SIG-M5 treated with dmso at 0.1 percent for 504 hours (cell line): ENCODE measurements around the gene HPCAL1.
"Not testable (repeated sequence)": the region's sequence is repeated elsewhere in the genome, so short reads cannot be mapped to it uniquely, and the experiment has no call there.

ENCODE experiments used
- DNase-seq: peaks from one replicate; lab custom pipeline; 2025; ENCODE audit not compliant: unreplicated experiment; lab: John Stamatoyannopoulos, UW

The HPCAL1 gene

GRCh38 chr2:10283106-10284062, 19.3 kb upstream of the HPCAL1 start:
- DNase-seq: peak; percentile 87

DNA sequence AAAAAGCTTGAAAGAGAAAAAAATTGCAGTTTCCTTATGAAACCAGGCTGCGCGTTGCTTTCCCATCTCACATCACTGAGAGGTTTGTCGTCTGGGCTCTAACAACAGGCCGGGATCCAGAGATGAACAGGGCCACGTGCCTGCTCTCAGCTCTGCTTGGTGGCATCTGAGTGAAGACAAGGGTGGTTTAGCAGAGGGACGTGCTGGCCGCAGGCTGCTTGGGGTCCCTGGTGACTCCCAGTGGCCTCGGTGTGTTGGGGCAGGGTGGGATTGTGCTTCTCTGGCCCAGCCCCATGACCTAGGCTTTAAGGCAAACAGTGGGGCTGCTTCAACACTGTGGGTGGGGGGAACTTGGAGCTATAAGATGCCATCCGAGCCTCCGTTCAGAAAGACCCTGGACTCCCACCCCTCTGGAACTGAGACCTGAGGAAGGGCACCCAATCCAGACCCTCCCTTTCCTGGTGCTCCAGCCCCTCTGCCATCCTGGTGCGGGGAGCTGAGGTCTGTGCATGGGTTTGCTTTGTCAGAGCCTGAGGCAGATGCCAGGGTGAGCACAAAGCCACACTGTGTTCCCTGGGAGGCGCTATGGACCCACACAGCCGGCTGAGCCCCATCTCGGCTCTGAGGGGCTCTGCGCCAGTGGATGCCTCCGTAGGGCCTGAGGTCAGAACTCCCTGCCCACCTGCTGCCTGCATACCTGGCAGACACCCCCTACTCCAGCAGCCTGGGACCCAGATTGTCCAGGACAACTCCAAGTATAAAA, 18.4 kb upstream of the HPCAL1 start:
- DNase-seq: no peak

- no peak for DNase-seq
Observed at GRCh38 chr2:10285191-10285555, 17.5 kb upstream of the HPCAL1 start.

- peak; percentile 21 for DNase-seq
Observed at GRCh38 chr2:10285556-10286198, 17.0 kb upstream of the HPCAL1 start.

DNA sequence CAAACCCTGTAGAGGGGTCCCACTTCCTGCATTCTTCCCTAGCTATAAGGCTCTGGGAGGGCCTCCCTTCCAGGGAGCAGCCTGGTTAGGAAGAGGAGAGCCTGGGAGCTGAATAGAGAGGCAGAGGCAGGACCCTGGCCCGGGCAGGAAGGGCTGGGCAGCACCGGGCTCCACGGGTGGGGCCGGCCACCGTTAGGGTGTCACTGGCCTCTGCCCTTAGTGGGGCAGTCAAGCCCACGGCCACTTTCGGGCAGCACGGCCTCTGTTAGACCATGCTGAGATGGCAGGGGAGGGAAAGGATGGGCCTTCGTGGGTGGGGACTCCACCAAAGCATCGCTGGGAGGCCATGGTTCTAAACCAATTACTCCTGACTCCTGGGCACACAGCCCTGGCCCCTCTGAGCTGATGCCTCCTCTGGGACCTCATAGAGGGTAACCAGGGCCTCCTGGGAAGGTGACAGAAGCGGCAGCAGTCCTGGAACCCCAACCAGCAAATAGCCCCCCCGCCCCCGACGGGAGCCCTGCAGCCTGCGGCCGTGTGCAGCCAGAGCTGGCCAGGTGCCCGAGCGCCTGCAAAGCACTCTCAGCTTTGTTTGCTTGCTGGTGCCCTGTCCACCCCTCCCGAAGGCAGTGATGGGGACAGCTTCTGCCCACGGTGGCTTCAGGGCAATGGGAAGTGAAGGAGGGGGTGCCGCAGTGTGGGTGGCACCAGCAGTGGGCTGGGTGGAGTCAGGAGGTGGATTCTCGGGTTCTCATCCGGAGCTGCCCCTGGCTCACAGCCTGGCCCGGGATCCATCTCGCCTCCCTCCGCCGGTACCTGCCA, 16.3 kb upstream of the HPCAL1 start:
- no peak for DNase-seq

- DNase-seq: no peak
Observed at GRCh38 chr2:10287761-10288160, 14.9 kb upstream of the HPCAL1 start.

DNA sequence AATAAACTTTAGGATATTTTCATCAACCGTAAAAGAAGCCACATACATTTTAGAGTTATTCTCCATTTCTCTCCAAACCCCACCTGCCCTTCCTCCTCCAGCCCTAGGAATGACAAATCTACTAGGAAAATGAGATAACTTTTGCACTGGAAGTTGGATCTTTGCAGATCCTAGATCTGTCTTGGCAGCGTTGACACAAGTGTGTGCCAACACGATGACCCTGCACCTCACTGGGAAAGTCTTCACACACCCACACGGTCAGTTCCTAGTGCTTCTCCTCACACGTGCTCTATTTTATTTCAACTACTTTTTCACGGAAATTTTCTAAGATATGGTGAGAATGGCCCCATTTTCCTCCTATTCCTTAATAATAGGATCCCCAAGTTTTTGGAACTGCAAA, 14.1 kb upstream of the HPCAL1 start:
- no peak for DNase-seq

DNA sequence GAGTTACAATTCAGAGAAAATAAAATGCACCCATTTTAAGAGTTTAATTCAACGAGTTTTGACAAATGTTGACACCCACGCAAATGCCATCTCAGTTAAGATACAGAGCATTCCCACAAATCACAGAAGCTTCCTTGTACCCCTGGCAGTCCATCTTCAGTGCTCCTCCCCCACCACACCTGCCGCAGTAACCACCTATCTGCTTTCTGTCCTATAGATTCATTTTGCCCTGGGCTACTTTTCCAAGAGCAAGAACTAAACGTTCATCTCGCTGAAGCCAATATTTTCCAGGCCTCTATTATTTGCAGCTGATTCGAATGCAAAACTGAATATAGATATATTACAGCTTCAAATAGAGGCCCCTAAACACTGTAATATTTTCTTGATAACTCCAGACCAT, 13.4 kb upstream of the HPCAL1 start:
- DNase-seq: no peak

GRCh38 chr2:10289891-10290290, 12.8 kb upstream of the HPCAL1 start:
- no peak for DNase-seq

DNA sequence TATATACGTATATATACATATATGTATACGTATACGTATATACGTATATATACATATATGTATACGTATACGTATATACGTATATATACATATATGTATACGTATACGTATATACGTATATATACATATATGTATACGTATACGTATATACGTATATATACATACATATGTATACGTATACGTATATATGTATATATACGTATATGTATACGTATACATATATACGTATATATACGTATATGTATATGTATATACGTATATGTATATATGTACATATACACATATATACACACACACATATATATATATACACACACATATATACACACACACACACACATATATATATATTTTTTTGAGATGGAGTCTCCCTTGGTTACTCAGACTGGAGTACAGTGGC, 11.3 kb upstream of the HPCAL1 start:
- DNase-seq: not testable (repeated sequence)

GRCh38 chr2:10292033-10292432, 10.7 kb upstream of the HPCAL1 start:
- no peak for DNase-seq

DNA sequence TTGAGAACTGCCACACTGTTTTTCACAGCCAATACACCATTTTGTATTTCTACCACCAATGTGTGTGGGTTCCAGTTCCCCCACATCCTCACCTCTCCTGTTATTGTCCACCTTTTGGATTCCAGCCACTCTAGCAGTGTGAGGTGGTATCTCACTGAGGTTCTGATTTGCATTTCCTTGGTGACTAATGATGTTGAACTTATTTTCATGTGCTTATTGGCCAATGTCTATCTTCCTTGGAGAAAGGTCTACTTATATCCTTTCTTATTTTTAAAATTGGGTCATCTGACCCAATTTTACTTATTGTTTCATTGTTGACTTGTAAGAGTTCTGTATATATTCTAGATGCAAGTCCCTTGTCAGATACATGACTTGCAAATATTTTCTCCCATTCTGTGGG, 9.1 kb upstream of the HPCAL1 start:
- DNase-seq: no peak

DNA sequence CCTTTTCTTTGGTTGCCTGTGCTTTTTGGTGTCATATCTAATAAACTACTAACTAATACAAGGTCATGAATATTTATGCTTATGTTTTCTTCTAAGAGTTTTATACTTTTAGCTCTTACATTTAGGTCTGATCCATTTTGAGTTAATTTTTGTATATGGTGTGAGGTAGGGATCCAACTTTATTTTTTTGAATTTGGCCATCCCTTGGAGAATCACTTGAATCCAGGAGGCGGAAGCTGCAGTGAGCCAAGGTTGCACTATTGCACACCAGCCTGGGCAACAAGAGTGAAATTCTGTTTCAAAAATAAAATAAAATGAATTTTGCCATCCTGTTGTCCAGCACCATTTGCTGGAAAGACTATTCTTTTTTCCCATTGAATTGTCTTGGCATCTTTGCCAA, 8.6 kb upstream of the HPCAL1 start:
- no peak for DNase-seq

- DNase-seq: not testable (repeated sequence)
Observed at GRCh38 chr2:10295649-10296048, 7.1 kb upstream of the HPCAL1 start.

GRCh38 chr2:10296142-10296541, 6.6 kb upstream of the HPCAL1 start:
- DNase-seq: no peak

GRCh38 chr2:10297191-10297830, 5.4 kb upstream of the HPCAL1 start:
- no peak for DNase-seq

GRCh38 chr2:10297959-10298531, 4.7 kb upstream of the HPCAL1 start:
- peak; percentile 62 for DNase-seq

- not testable (repeated sequence) for DNase-seq
Observed at GRCh38 chr2:10298777-10299176, 3.9 kb upstream of the HPCAL1 start.

- no peak for DNase-seq
Observed at GRCh38 chr2:10300328-10300920, 2.3 kb upstream of the HPCAL1 start.
